ENCODE results near the gene KRTAP29-1. TPM values are rescaled to one million over a fixed set of nuclear protein-coding genes. Genes with fewer than 3 reads are reported as not detected.

Gene KRTAP29-1
- total RNA-seq, 1 donor from 2014 or later = not detected

- Histone ChIP-seq H3K4me3 (no peak within 1 kb of the TSS), H3K9me3 (peaks cover 8% of the 10 kb centered on the region), H3K4me1 (no peaks in the 10 kb centered on the region), H3K27me3 (ENCODE audit: low read depth) (peaks cover 4% of the 10 kb centered on the region), H3K36me3 (no peaks in the 10 kb centered on the region), H3K27ac (no peak within 1 kb of the TSS)
- ATAC-seq (no peak), DNase-seq (no peak)
- intact Hi-C loops (cut with DNase I) = no loop called here
- no peak for TF ChIP-seq CTCF (IDR thresholded peaks at IDR 0.05)
These were observed 12.6 kb upstream of the KRTAP29-1 start, which contains the start of gene KRTAP17-1 for GRCh38 chr17:41315204-41315794. Gene KRTAP17-1 (minus strand): TSS chr17:41315710. CDS start chr17:41315650, 60 bp downstream.

- Histone ChIP-seq H3K27ac (no peak overlapping the region), H3K27me3 (ENCODE audit: low read depth) (peaks cover 10% of the 10 kb centered on the region), H3K4me1 (peaks cover 11% of the 10 kb centered on the region), H3K36me3 (no peaks in the 10 kb centered on the region), H3K4me3 (no peak overlapping the region), H3K9me3 (no peaks in the 10 kb centered on the region)
- no peak for ATAC-seq
- no peak for DNase-seq
- intact Hi-C loops (cut with DNase I) = no loop called here
- TF ChIP-seq CTCF (IDR thresholded peaks at IDR 0.05) = no peak
These were observed 8.5 kb upstream of the KRTAP29-1 start for GRCh38 chr17:41311111-41311510.

GRCh38 chr17:41308918-41309359 lies 6.3 kb upstream of the KRTAP29-1 start, which contains the start of gene KRTAP16-1:
Gene KRTAP16-1 (minus strand): TSS chr17:41309309. CDS start chr17:41309253, 56 bp downstream.
- DNase-seq (no peak), ATAC-seq (peak; percentile 45)
- no peaks in the 10 kb centered on the region for H3K9me3 ChIP-seq
- H3K4me3 ChIP-seq = no peak within 1 kb of the TSS
- H3K27ac ChIP-seq = peak within 1 kb of the TSS; percentile 37
- peaks cover 8% of the 10 kb centered on the region for H3K27me3 ChIP-seq (ENCODE audit: low read depth)
- H3K4me1 ChIP-seq = peaks cover 11% of the 10 kb centered on the region
- H3K36me3 ChIP-seq = no peaks in the 10 kb centered on the region
- intact Hi-C loops (cut with DNase I) = no loop called here
- no peak for TF ChIP-seq CTCF (IDR thresholded peaks at IDR 0.05)

GRCh38 chr17:41308251-41308917 lies 5.7 kb upstream of the KRTAP29-1 start:
- H3K4me3 ChIP-seq = no peak overlapping the region
- no peaks in the 10 kb centered on the region for H3K36me3 ChIP-seq
- peaks cover 11% of the 10 kb centered on the region for H3K4me1 ChIP-seq
- ATAC-seq = peak; percentile 79 to 85
- no peaks in the 10 kb centered on the region for H3K9me3 ChIP-seq
- no peak for TF ChIP-seq CTCF (IDR thresholded peaks at IDR 0.05)
- peaks cover 8% of the 10 kb centered on the region for H3K27me3 ChIP-seq (ENCODE audit: low read depth)
- no peak for DNase-seq
- intact Hi-C loops (cut with DNase I) = no loop called here
- H3K27ac ChIP-seq = peak overlapping the region; percentile 37

- intact Hi-C loops (cut with DNase I) = no loop called here
- no peak for TF ChIP-seq CTCF (IDR thresholded peaks at IDR 0.05)
- no peaks in the 10 kb centered on the region for H3K9me3 ChIP-seq
- ATAC-seq (peak; percentile 47 to 59), DNase-seq (peak; percentile 70)
- peaks cover 11% of the 10 kb centered on the region for H3K4me1 ChIP-seq
- no peak overlapping the region for H3K4me3 ChIP-seq
- peaks cover 8% of the 10 kb centered on the region for H3K27me3 ChIP-seq (ENCODE audit: low read depth)
- no peaks in the 10 kb centered on the region for H3K36me3 ChIP-seq
- H3K27ac ChIP-seq = no peak overlapping the region
These were observed 5.0 kb upstream of the KRTAP29-1 start for GRCh38 chr17:41307647-41308046.
